AG04450 (cell line): Measurements from ENCODE around the gene KCNJ12. TPM values are rescaled to one million over a fixed set of nuclear protein-coding genes. Genes with fewer than 3 reads are reported as not detected.

Source experiments
- CTCF ChIA-PET: fragments of 300-600, 350-600 bp; formaldehyde crosslinking; extraction: SDS; loops from one replicate; lab custom pipeline; 2022; ENCODE audit warnings: antibody characterized with exemption, inconsistent platforms; lab: Charles Lee
- POLR2A ChIA-PET: fragments of 350-600 bp; formaldehyde crosslinking; extraction: SDS; loops from one replicate; lab custom pipeline; 2021; ENCODE audit warnings: antibody characterized with exemption, inconsistent platforms; lab: Yijun Ruan, JAX
- DNase-seq: peaks from one replicate; pipeline ENCODE4 v3.0.0-alpha.2; 2011; ENCODE audit warnings: low read depth, low spot score
- H3K27ac ChIP-seq: one replicate; pipeline ENCODE4 v1.5.1; 2012; ENCODE audit warnings: low read depth, low read length, control low read depth
- H3K27me3 ChIP-seq: one replicate; pipeline ENCODE4 v1.6.0; 2012; ENCODE audit warnings: low read length; ENCODE audit not compliant: control insufficient read depth, insufficient read depth
- H3K4me3 ChIP-seq: 2 replicates; pipeline ENCODE4 v1.5.1; 2011; ENCODE audit warnings: mild to moderate bottlenecking, low read depth, low read length, control low read depth
- H3K9me3 ChIP-seq: 2 replicates; pipeline ENCODE4 v1.5.1; 2012; ENCODE audit warnings: low read length; ENCODE audit not compliant: control insufficient read depth, insufficient read depth
- polyA plus RNA-seq: library from polyadenylated mRNA; depleted of rRNA; stranded (reverse); fragments of >200 nt; gene quantifications from 2 replicates; pipeline ENCODE4 v1.2.3, GENCODE V29; 2011
- TF ChIP-seq, protein P1 (sequence below): IDR thresholded peaks from 2 replicates; pipeline ENCODE4 v1.5.1; 2011; ENCODE audit warnings: low read depth, low read length, control low read depth, inconsistent platforms

The KCNJ12 gene
- polyA plus RNA-seq, 1 experiment, result 0.02 TPM

DNA sequence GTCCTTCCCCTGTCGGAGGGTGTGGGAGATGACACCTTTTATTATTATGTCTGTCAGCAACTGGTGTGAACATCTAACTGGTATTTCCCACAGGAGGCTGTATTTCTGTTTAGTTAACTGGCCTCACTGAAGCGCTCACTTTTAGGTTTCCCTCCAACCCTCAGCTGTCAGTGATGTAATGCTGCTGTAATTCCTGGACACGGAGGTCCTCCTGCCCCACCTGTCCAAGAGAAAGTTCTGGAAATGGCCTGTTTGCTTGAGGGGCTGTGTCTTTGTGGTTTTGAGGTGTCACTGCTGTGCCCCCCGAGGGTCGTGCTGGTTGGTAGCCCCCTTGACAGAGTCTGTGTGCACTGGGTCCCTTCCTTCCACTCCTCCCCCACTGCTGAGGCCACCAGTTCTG is 11.5 kb downstream of the KCNJ12 start:
- no peaks in the 10 kb centered on the region for H3K9me3 ChIP-seq
- DNase-seq, result no peak
- TF ChIP-seq, protein P1, sequence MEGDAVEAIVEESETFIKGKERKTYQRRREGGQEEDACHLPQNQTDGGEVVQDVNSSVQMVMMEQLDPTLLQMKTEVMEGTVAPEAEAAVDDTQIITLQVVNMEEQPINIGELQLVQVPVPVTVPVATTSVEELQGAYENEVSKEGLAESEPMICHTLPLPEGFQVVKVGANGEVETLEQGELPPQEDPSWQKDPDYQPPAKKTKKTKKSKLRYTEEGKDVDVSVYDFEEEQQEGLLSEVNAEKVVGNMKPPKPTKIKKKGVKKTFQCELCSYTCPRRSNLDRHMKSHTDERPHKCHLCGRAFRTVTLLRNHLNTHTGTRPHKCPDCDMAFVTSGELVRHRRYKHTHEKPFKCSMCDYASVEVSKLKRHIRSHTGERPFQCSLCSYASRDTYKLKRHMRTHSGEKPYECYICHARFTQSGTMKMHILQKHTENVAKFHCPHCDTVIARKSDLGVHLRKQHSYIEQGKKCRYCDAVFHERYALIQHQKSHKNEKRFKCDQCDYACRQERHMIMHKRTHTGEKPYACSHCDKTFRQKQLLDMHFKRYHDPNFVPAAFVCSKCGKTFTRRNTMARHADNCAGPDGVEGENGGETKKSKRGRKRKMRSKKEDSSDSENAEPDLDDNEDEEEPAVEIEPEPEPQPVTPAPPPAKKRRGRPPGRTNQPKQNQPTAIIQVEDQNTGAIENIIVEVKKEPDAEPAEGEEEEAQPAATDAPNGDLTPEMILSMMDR, result no peak
- H3K4me3 ChIP-seq, result no peak overlapping the region
- CTCF ChIA-PET, result no interaction called here
- H3K27ac ChIP-seq, result no peak overlapping the region
- POLR2A ChIA-PET, result no interaction called here
- peaks cover 46% of the 10 kb centered on the region for H3K27me3 ChIP-seq

DNA sequence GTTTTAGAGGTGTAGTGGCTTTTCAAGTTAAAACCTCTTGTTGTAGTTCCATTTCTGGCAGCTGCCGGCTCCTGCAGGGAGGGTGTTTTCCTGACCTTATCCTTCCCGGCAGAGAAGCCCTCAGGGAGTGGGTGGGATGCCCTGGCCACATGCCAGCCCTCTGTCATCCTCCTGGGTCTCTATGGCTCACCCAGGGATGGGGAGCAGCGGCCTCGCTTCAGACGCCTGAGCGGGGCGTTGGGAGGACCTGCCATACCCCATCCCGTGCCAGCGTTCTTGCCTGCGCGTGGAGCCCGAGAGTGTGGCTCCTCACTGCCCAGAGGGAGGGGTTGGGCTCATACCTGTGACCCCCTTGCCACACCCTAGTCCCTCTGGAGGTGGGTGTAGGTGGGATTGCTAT is 11.9 kb downstream of the KCNJ12 start:
- ChIA-PET CTCF (no interaction called here), POLR2A (no interaction called here)
- DNase-seq, result no peak
- TF ChIP-seq, protein P1, result no peak
- peaks cover 42% of the 10 kb centered on the region for H3K27me3 ChIP-seq
- no peak overlapping the region for H3K27ac ChIP-seq
- H3K4me3 ChIP-seq, result no peak overlapping the region
- no peaks in the 10 kb centered on the region for H3K9me3 ChIP-seq

DNA sequence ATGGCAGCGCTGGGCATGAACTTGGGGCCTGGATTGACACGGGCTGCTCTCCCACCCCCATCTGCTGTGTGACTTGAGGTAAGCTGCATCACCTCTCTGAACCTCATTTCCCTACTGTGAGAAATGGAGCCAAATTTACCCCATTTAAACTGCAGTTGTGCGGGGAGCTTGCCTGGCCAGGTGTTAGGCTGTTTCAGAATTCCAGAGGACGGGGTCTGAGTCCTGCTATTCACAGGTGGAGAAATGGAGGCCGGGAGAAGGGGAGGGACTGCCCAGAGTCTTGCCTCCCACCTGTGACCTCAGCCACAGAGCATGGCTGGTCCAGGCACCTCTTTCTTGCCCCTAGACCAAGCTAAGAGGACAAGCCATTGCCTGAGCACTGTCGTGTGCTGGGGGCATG is 12.8 kb downstream of the KCNJ12 start:
- CTCF ChIA-PET, result no interaction called here
- H3K27ac ChIP-seq, result no peak overlapping the region
- peaks cover 36% of the 10 kb centered on the region for H3K27me3 ChIP-seq

DNA sequence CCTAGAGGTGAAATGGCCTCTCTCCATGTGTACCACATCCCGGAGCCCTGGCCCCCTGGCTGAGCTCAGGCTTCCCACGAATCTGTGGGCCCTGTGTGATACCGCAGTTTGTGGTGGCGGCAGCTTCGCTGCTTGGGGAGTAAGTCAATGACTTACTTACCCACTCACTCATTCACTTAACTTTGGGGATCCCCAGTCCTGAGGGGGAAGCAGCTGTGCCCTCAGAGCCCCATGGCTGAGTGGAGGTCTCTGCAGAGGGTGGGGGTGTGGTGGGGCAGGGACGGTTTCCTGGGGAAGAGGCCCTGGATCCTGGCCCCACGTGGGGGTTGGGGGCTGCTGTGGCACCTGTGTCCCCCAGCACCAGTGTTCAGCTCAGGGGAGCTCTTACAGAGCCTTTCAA is 13.2 kb downstream of the KCNJ12 start:
- DNase-seq, result no peak
- no peak overlapping the region for H3K27ac ChIP-seq
- ChIA-PET POLR2A (no interaction called here), CTCF (no interaction called here)
- TF ChIP-seq, protein P1, result no peak
- no peaks in the 10 kb centered on the region for H3K9me3 ChIP-seq
- H3K4me3 ChIP-seq, result no peak overlapping the region
- H3K27me3 ChIP-seq, result peaks cover 31% of the 10 kb centered on the region

More for the DNA sequence above, 12.8 kb downstream of the KCNJ12 start:
- TF ChIP-seq, protein P1, result no peak
- DNase-seq, result no peak
- POLR2A ChIA-PET, result no interaction called here
- Histone ChIP-seq H3K4me3 (no peak overlapping the region), H3K9me3 (no peaks in the 10 kb centered on the region)

DNA sequence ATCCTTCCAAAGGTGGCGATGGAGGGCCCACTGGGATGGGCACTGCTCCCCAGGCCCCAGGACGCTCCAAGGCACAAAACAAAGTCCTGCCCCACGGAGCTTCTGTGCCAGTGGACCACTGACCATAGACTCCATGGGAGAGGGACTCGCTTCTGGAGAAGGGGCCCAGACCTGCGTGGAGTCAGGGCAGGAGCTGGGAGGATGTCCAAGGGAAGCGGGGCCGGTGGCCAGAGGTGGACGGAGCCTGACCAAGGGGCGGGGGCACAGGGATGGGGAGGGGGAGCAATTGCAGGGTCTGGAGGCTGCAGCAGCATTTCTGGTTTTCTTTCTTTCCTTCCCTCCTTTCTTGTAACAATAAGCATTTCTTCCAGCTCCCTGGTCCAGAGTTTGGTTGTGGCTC is 14.1 kb downstream of the KCNJ12 start:
- POLR2A ChIA-PET, result no interaction called here
- H3K27ac ChIP-seq, result no peak overlapping the region
- CTCF ChIA-PET, result interaction anchor here (0.6 kb wide), 1 partner anchor 743 kb away, joined by 4 read pairs; no protein-coding TSS in a partner anchor

More for the DNA sequence above, 14.1 kb downstream of the KCNJ12 start:
- TF ChIP-seq, protein P1, result no peak
- H3K27me3 ChIP-seq, result peaks cover 29% of the 10 kb centered on the region
- H3K4me3 ChIP-seq, result no peak overlapping the region
- H3K9me3 ChIP-seq, result no peaks in the 10 kb centered on the region
- DNase-seq, result no peak
